HG03521 (cell line): ENCODE data around the gene HM13.
"Not testable (repeated sequence)": the region's sequence is repeated elsewhere in the genome, so short reads cannot be mapped to it uniquely, and the experiment has no call there.

Source experiments
- ATAC-seq: cut with Tn5 transposase; IDR thresholded peaks from one replicate; pipeline ENCODE4 v1.9.1; 2021; ENCODE audit warnings: mild to moderate bottlenecking, moderate library complexity; ENCODE audit not compliant: unreplicated experiment

Gene HM13

DNA sequence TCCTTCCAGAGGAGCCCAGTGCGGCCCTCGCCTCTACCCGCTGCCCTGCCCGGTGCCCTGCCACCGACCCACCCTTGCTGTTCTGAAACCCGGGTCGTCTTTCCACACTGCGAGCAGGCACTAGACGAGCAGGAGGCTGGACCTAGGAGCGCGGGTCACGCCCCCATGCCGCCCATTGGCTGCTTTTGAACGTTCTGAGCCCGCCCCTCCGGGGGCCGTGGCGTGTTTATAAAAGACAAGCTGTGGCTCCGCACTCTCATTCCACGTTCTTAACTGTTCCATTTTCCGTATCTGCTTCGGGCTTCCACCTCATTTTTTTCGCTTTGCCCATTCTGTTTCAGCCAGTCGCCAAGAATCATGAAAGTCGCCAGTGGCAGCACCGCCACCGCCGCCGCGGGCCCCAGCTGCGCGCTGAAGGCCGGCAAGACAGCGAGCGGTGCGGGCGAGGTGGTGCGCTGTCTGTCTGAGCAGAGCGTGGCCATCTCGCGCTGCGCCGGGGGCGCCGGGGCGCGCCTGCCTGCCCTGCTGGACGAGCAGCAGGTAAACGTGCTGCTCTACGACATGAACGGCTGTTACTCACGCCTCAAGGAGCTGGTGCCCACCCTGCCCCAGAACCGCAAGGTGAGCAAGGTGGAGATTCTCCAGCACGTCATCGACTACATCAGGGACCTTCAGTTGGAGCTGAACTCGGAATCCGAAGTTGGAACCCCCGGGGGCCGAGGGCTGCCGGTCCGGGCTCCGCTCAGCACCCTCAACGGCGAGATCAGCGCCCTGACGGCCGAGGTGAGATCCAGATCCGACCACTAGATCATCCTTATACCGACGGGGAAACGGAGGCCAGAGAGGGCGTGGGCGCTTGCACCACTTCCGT lies 91.0 kb downstream of the HM13 start, which contains the start of gene ID1:
Gene ID1, plus strand, starts transcription at position 259 of the 871 bp plus-strand sequence. Its CDS starts 99 bp downstream, at position 358.
- peak; percentile 79 for ATAC-seq

DNA sequence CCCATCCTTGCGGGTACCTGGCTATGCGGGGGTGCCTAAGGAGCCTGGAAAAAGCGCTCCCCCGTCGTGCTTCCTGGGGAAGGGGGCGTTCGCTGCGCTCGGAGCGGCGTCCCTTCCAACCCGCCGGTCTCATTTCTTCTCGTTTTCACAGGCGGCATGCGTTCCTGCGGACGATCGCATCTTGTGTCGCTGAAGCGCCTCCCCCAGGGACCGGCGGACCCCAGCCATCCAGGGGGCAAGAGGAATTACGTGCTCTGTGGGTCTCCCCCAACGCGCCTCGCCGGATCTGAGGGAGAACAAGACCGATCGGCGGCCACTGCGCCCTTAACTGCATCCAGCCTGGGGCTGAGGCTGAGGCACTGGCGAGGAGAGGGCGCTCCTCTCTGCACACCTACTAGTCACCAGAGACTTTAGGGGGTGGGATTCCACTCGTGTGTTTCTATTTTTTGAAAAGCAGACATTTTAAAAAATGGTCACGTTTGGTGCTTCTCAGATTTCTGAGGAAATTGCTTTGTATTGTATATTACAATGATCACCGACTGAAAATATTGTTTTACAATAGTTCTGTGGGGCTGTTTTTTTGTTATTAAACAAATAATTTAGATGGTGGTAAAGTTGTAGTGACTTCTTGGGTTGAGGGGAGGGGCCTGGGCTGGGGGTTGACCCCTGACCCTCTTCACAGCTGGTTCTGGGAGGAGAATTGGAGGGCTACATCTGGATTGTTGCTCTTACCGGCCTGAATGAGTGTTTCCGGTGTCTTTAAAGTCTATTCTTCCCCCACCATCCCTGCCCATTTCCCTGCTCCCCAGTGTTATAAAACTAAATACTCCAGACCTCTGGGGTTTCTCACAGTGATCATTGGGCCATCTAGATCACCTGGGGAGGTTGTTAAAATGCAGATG lies 91.9 kb downstream of the HM13 start:
- no peak for ATAC-seq

DNA sequence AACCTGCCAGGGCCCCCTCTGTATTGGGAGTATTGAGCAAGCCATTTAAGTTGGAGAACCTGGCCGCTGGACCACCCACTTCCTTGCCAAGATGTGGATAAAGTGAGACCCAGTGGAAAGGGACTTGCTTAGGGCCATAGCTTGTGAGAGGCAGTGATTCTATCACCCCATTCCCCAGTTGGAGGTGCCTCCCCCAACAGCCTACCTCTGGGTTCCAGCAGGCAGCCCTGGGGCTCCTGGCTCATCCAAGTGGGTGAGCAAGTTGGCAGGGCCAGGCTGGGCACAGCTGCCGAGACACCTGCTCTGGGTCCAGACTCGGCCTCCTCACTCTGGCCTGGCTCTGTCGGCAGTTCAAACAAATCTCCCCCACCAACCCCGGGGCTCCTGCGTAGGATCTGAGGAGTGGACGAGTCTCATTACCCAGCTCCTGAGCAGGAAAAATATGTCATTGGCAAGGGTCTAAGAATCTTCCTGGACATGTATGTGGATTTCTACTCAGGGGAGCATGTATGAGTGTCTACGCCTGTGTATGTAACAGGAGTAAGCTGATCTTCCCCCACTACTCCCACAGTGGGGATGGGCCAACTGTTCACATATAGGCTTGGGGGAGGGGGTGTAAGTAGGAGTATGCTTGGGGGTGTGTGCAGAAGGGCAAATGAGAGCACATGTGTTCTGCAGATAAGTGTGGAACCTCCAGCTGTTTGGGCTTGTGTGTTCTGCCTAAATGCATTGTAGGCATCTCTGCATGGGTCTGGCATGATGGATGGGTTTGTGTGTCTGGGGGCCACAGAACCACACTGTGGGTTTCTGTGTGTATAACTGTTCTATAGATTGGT lies 92.8 kb downstream of the HM13 start:
- ATAC-seq, result no peak

DNA sequence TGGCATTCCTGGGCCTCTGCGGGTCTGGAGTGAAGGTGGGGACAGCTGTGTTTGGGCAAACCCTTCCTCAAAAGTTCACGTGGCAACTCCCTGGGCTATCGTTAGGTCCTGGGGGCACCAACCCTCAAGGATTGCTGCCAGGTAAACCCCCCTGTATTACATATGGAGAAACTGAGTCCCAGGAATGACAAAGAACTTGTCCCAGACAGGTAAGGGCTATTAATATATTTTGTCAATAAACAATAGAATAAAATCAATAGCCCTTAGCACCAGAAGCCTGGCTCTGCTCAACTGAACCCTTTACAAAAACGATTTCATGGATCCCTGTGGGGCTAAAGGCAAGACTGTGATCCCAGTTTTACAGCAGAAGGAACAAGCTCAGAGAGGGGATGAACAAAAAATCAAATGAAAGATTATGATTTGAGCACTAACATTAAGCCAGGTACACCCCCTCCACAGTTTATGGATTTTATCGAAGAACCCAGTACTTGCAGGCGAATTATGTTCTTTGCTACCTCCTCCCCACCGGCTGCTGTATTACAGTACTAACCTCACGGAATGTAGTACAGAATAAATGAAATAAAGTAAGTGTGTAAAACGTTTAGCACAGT lies 93.5 kb downstream of the HM13 start:
- ATAC-seq, result no peak

DNA sequence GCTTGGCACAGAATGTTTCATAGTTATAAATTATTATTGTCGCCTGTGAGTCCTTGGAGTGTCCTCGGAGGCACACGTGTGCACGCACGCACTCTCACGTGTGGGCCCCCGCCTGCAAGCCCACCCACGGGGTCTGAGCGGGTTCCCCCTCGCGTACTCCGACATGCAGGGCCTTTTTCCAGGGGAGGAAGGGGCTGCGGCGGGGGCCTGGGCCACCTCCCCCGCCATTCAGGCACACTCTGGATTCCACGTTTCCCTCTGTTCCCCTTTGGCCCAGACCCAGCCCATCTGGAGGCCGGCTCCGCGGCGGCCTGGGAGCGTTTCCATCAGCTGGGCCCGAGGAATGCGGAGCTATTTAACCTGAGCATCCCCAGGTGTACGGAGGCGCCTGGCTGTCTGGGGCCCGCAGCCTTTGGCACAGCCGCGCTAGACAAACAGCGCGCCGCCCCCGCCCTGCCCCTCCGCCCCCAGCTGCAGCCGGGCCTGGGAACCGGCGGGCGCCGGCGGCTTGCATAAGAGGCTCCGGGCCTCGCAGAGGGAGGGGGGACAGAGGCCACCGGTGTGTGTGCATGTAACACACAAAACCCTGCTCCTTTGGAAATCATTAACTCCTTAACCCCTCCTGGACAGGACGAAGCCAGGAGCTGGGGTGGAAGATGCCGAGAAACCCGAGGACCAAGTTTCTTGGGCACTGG lies 94.2 kb downstream of the HM13 start:
- no peak for ATAC-seq

DNA sequence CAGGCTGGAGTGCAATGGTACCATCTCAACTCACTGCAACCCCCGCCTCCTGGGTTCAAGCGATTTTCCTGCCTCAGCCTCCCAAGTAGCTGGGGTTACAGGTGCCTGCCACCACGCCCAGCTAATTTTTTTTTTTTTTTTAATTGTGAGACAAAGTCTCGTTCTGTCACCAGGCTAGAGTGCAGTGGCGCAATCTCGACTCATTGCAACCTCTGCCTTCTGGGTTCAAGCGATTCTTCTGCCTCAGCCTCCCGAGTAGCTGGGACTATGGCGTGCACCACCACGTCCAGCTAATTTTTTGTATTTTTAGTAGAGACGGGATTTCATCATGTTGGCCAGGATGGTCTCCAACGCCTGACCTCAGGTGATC lies 98.0 kb downstream of the HM13 start:
- ATAC-seq, result not testable (repeated sequence)

DNA sequence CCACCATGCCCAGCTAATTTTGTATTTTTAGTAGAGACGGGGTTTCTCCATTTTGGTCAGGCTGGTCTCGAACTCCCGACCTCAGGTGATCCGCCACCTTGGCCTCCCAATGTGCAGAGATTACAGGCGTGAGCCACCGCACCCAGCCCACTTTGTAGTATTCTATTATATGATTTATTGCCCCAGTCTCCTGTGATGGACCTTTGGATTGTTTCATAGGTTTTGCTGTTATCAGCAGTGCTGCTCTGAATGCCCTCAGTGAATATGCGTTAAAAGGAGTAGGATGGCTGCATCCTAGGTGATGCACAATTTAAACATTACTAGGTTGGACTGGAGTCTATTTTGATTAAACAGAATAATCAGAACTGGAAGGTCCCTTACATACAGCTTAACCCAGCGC lies 101.2 kb downstream of the HM13 start:
- ATAC-seq, result no peak

DNA sequence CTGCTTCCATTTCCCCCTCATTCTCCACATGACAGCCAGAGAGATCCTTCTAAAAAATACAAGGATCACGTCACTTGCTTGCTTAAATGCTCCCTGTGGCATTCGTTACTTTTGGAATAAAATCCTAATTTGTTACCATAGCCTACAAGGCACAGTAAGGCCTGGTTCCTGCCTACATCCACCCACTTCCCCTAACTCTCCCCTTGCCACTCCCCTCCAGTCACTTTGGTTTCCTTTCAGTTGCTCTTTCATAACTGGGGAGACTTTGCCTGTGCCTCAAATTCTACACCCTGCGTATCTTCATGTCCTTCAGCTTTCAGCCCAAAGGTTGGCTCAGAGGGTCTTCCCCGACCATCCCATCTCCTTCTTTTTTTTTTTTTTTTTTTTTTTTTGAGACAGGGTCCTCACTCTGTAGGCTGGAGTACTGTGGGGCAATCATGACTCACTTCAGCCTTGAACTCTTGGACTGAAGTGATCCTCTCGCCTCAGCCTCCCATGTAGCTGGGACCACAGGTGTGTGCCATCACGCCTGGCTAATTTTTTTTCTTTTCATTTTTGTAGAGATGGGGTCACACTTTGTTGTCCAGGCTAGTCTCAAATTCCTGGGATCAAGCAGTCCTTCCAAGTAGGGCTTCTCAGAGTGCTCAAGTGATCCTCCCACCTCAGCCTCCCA lies 103.3 kb downstream of the HM13 start:
- ATAC-seq, result no peak
